Measurements from ENCODE around the gene LRG1. TPM values are rescaled to one million over a fixed set of nuclear protein-coding genes. Genes with fewer than 3 reads are reported as not detected.

LRG1 gene
- polyA plus RNA-seq, 1 of the 3 experiments (the other 2 are of a cell fraction): 0.12 TPM

- TF ChIP-seq CTCF (IDR thresholded peaks at IDR 0.05) (no peak), USF2 (IDR thresholded peaks at IDR 0.05; ENCODE audit: borderline replicate concordance, low read depth, low read length) (no peak), NRF1 (IDR thresholded peaks at IDR 0.05; ENCODE audit: low read depth, low read length) (no peak)
Observed at GRCh38 chr19:4505570-4506448, 34.0 kb downstream of the LRG1 start (continued).

- 98% methylated on average over 9 of the region's 15 CpGs for WGBS (ENCODE audit: low lambda C conversion rate)
- H3K9ac ChIP-seq: no peak overlapping the region
- H3K9me2 ChIP-seq: no peaks in the 10 kb centered on the region
- H2AFZ ChIP-seq (ENCODE audit: low read depth): no peak overlapping the region
- no peaks in the 10 kb centered on the region for H3K79me2 ChIP-seq (ENCODE audit: insufficient read depth)
- peaks cover 0 to 34% of the 10 kb centered on the region in 2 experiments for H3K36me3 ChIP-seq (replicated peaks in 1 of 2; ENCODE audit: control insufficient read depth in 1 of 2, insufficient read depth in 2 of 2, low read length in 1 of 2)
- no peaks in the 10 kb centered on the region for H3K9me3 ChIP-seq
- H3K4me3 ChIP-seq (ENCODE audit: low read depth in 2 of 2, low read length in 1 of 2): no peak overlapping the region
- no peak overlapping the region for H3K27ac ChIP-seq (ENCODE audit: low read depth in 2 of 2, low read length in 1 of 2)
- CTCF ChIA-PET: interaction anchor here (0.5 to 4.1 kb wide), 3 partner anchors 19 to 43 kb away, joined by 3 to 24 read pairs (median 5); no protein-coding TSS in a partner anchor
- H4K20me1 ChIP-seq (ENCODE audit: insufficient read depth): no peaks in the 10 kb centered on the region
- TF ChIP-seq RXRA (IDR thresholded peaks at IDR 0.05; ENCODE audit: borderline replicate concordance, low read depth) (no peak), FOSL2 (IDR thresholded peaks at IDR 0.05; ENCODE audit: borderline replicate concordance, low read depth) (no peak), RCOR1 (IDR thresholded peaks at IDR 0.05; ENCODE audit: low read length) (no peak), USF1 (IDR thresholded peaks at IDR 0.05; ENCODE audit: borderline replicate concordance, low read depth) (no peak), IRF3 (IDR thresholded peaks at IDR 0.05; ENCODE audit: low read depth, low read length) (no peak), ZBTB33 (IDR thresholded peaks at IDR 0.05; ENCODE audit: borderline replicate concordance, low read depth) (no peak), MXI1 (IDR thresholded peaks at IDR 0.05; ENCODE audit: low read depth, low read length) (no peak), YY1 (IDR thresholded peaks at IDR 0.05; ENCODE audit: low read depth) (no peak)
- no peak overlapping the region for H3K4me2 ChIP-seq
- H3K4me1 ChIP-seq (ENCODE audit: control insufficient read depth in 1 of 2, insufficient read depth in 2 of 2, low read depth in 1 of 2, low read length in 1 of 2): 0 out of 4 replicates have a peak, but pooled peaks cover 0 to 7% of the 10 kb centered on the region in 2 experiments
- H3F3A ChIP-seq (replicated peaks; ENCODE audit: insufficient read depth): peaks cover 3% of the 10 kb centered on the region
- no peaks in the 10 kb centered on the region for H3K27me3 ChIP-seq (ENCODE audit: insufficient read depth)
- POLR2A ChIA-PET: interaction anchor here (0.6 kb wide), 1 partner anchor 1155 kb away, joined by 4 read pairs; no protein-coding TSS in a partner anchor
- no peak for DNase-seq
Observed at GRCh38 chr19:4504891-4505569, 34.8 kb downstream of the LRG1 start.

Measured in SK-N-SH (cell line).